HEK293 (cell line): ENCODE results near the gene SH2B3.

Experiments used
- CTCF ChIA-PET: fragments of 350-600 bp; formaldehyde crosslinking; extraction: SDS; loops from one replicate; lab custom pipeline; 2021; ENCODE audit warnings: antibody characterized with exemption; lab: Yijun Ruan, JAX
- POLR2A ChIA-PET: fragments of 300-600 bp; formaldehyde crosslinking; extraction: SDS; loops from one replicate; lab custom pipeline; 2020; ENCODE audit warnings: antibody characterized with exemption, inconsistent platforms; lab: Yijun Ruan, JAX
- H3K27ac ChIP-seq: fragments of 200-500 bp; sonication (Bioruptor generic); 2 replicates; pipeline ENCODE4 v1.5.1; 2014; ENCODE audit warnings: low read depth, low read length, control low read depth, inconsistent platforms; ENCODE audit errors: extremely low read depth
- H3K36me3 ChIP-seq, 2 experiments: fragments of 200-500 bp in 1 of 2; sonication (Bioruptor generic) in 1 of 2; 1 replicate in 1 of 2; 2 replicates in 1 of 2; pipeline ENCODE4 v1.5.1; 2014 to 2017; ENCODE audit warnings: inconsistent platforms in 2 of 2, low read length in 2 of 2; ENCODE audit not compliant: control insufficient read depth in 2 of 2, insufficient read depth in 1 of 2
- H3K4me1 ChIP-seq: fragments of 200-500 bp; sonication (Bioruptor generic); 2 replicates; pipeline ENCODE4 v1.5.1; 2014; ENCODE audit warnings: mild to moderate bottlenecking, low read length, inconsistent platforms; ENCODE audit not compliant: control insufficient read depth, insufficient read depth
- H3K4me3 ChIP-seq: 2 replicates; pipeline ENCODE4 v1.5.1; 2011; ENCODE audit warnings: low read depth, mild to moderate bottlenecking, control low read depth, low read length, moderate library complexity
- H3K9me3 ChIP-seq: fragments of 200-500 bp; sonication (Bioruptor generic); 2 replicates; pipeline ENCODE4 v1.5.1; 2014; ENCODE audit warnings: low read depth, low read length, inconsistent platforms; ENCODE audit not compliant: control insufficient read depth, insufficient read depth
- ELK4 ChIP-seq: IDR thresholded peaks from 2 replicates; pipeline ENCODE4 v1.6.1; 2011; ENCODE audit warnings: mild to moderate bottlenecking, low read depth, low read length, borderline replicate concordance
- FEZF1 ChIP-seq: fragments of 450-650 bp; formaldehyde crosslinking; IDR thresholded peaks from 2 replicates; pipeline ENCODE4 v1.5.1; 2016; ENCODE audit warnings: missing biosample characterization, missing genetic modification characterization
- HOXC10 ChIP-seq: sonication (generic); formaldehyde crosslinking; IDR thresholded peaks from 2 replicates; pipeline ENCODE4 v1.8.1; 2023; ENCODE audit warnings: mild to moderate bottlenecking, missing genetic modification reagents
- MEIS1 ChIP-seq: sonication (generic); formaldehyde crosslinking; IDR thresholded peaks from 2 replicates; pipeline ENCODE4 v1.8.1; 2022; ENCODE audit warnings: missing genetic modification reagents, mild to moderate bottlenecking, borderline replicate concordance
- MYNN ChIP-seq: fragments of 450-650 bp; formaldehyde crosslinking; IDR thresholded peaks from 2 replicates; pipeline ENCODE4 v1.5.1; 2016; ENCODE audit warnings: missing biosample characterization, missing genetic modification characterization, borderline replicate concordance
- OSR2 ChIP-seq: fragments of 450-650 bp; formaldehyde crosslinking; IDR thresholded peaks from 2 replicates; pipeline ENCODE4 v1.5.1; 2016; ENCODE audit warnings: missing biosample characterization, missing genetic modification characterization
- REST ChIP-seq: fragments of 450-650 bp; formaldehyde crosslinking; IDR thresholded peaks from 2 replicates; pipeline ENCODE4 v1.5.1; 2016; ENCODE audit warnings: missing biosample characterization, missing genetic modification characterization
- SALL2 ChIP-seq: fragments of 450-650 bp; formaldehyde crosslinking; IDR thresholded peaks from 2 replicates; pipeline ENCODE4 v1.5.0; 2017; ENCODE audit warnings: missing biosample characterization, mild to moderate bottlenecking, missing genetic modification characterization, borderline replicate concordance
- SCRT2 ChIP-seq: fragments of 450-650 bp; formaldehyde crosslinking; IDR thresholded peaks from 2 replicates; pipeline ENCODE4 v1.5.1; 2016; ENCODE audit warnings: missing biosample characterization, missing genetic modification characterization
- SP3 ChIP-seq: fragments of 450-650 bp; formaldehyde crosslinking; IDR thresholded peaks from 2 replicates; pipeline ENCODE4 v1.5.1; 2016; ENCODE audit warnings: missing biosample characterization, missing genetic modification characterization
- WT1 ChIP-seq: fragments of 450-650 bp; formaldehyde crosslinking; IDR thresholded peaks from 2 replicates; pipeline ENCODE4 v1.5.1; 2016; ENCODE audit warnings: missing biosample characterization, missing genetic modification characterization
- ZBTB48 ChIP-seq: fragments of 450-650 bp; formaldehyde crosslinking; IDR thresholded peaks from 2 replicates; pipeline ENCODE4 v1.5.1; 2016; ENCODE audit warnings: missing biosample characterization, missing genetic modification characterization
- ZFHX2 ChIP-seq: fragments of 450-650 bp; formaldehyde crosslinking; conservative IDR thresholded peaks from 2 replicates; pipeline ENCODE4 v1.5.1; 2016; ENCODE audit warnings: missing biosample characterization, missing genetic modification characterization
- ZFP69B ChIP-seq: fragments of 450-650 bp; formaldehyde crosslinking; IDR thresholded peaks from 2 replicates; pipeline ENCODE4 v1.5.1; 2016; ENCODE audit warnings: missing biosample characterization, missing genetic modification characterization
- ZNF132 ChIP-seq: fragments of 450-650 bp; formaldehyde crosslinking; IDR thresholded peaks from 2 replicates; pipeline ENCODE4 v1.5.1; 2017; ENCODE audit warnings: missing biosample characterization, missing genetic modification characterization, borderline replicate concordance
- ZNF133 ChIP-seq: fragments of 450-650 bp; formaldehyde crosslinking; IDR thresholded peaks from 2 replicates; pipeline ENCODE4 v1.5.1; 2016; ENCODE audit warnings: missing biosample characterization, missing genetic modification characterization
- ZNF223 ChIP-seq: fragments of 450-650 bp; formaldehyde crosslinking; IDR thresholded peaks from 2 replicates; pipeline ENCODE4 v1.5.1; 2016; ENCODE audit warnings: missing biosample characterization, missing genetic modification characterization
- ZNF24 ChIP-seq: fragments of 450-650 bp; formaldehyde crosslinking; IDR thresholded peaks from 2 replicates; pipeline ENCODE4 v1.5.1; 2016; ENCODE audit warnings: missing biosample characterization, missing genetic modification characterization
- ZNF423 ChIP-seq: fragments of 450-650 bp; formaldehyde crosslinking; IDR thresholded peaks from 2 replicates; pipeline ENCODE4 v1.5.1; 2016; ENCODE audit warnings: missing biosample characterization, missing genetic modification characterization
- ZNF521 ChIP-seq: fragments of 450-650 bp; formaldehyde crosslinking; IDR thresholded peaks from 2 replicates; pipeline ENCODE4 v1.5.1; 2017; ENCODE audit warnings: missing biosample characterization, mild to moderate bottlenecking, missing genetic modification characterization
- ZNF626 ChIP-seq: fragments of 450-650 bp; sonication (Bioruptor Pico); formaldehyde crosslinking; IDR thresholded peaks from 2 replicates; pipeline ENCODE4 v1.5.1; 2018; ENCODE audit warnings: missing biosample characterization, missing genetic modification characterization, inconsistent platforms
- ZNF747 ChIP-seq: fragments of 450-650 bp; formaldehyde crosslinking; IDR thresholded peaks from 2 replicates; pipeline ENCODE4 v1.5.1; 2016; ENCODE audit warnings: missing biosample characterization, missing genetic modification characterization
- ZSCAN4 ChIP-seq: fragments of 450-650 bp; formaldehyde crosslinking; IDR thresholded peaks from 2 replicates; pipeline ENCODE4 v1.5.1; 2017; ENCODE audit warnings: missing biosample characterization, missing genetic modification characterization
- TF ChIP-seq, protein P1 (sequence below): fragments of 450-650 bp; formaldehyde crosslinking; IDR thresholded peaks from 2 replicates; pipeline ENCODE4 v1.5.1; 2016; ENCODE audit warnings: missing biosample characterization, missing genetic modification characterization
- TF ChIP-seq, protein P2 (sequence below): fragments of 450-650 bp; formaldehyde crosslinking; IDR thresholded peaks from 2 replicates; pipeline ENCODE4 v1.5.1; 2016; ENCODE audit warnings: missing biosample characterization, missing genetic modification characterization
- TF ChIP-seq, protein P3 (sequence below): fragments of 450-650 bp; formaldehyde crosslinking; IDR thresholded peaks from 2 replicates; pipeline ENCODE4 v1.5.1; 2016; ENCODE audit warnings: missing biosample characterization, missing genetic modification characterization, borderline replicate concordance

SH2B3 gene

GRCh38 chr12:111404362-111405148, 1.2 kb upstream of the SH2B3 start:
- Histone ChIP-seq H3K27ac (peak overlapping the region; percentile 40; the same call in 1 of the 2 replicates), H3K9me3 (no peaks in the 10 kb centered on the region), H3K4me3 (peak overlapping the region; percentile 59), H3K36me3 (no peaks in the 10 kb centered on the region), H3K4me1 (no peaks in the 10 kb centered on the region)
- ChIA-PET POLR2A (interaction anchor here (1.4 kb wide), 1 partner anchor 40 kb away, joined by 4 read pairs; no protein-coding TSS in a partner anchor), CTCF (interaction anchor here (0.6 to 3.3 kb wide), 12 partner anchors 8 to 408 kb away, joined by 3 to 34 read pairs (median 4); no protein-coding TSS in a partner anchor)
- TF ChIP-seq SP3, result no peak
- TF ChIP-seq ZNF132, result no peak
- no peak for TF ChIP-seq ZNF626
- no peak for TF ChIP-seq ZNF24
- no peak for TF ChIP-seq SALL2 (tag by site-specific recombination)
- TF ChIP-seq ZFP69B (tag by site-specific recombination), result no peak
- TF ChIP-seq OSR2, result no peak
- 0 out of 2 replicates have a peak, but pooled peaks have one; percentile 9 for TF ChIP-seq SCRT2 (tag by site-specific recombination)
- no peak for TF ChIP-seq ELK4
- TF ChIP-seq, protein P1, sequence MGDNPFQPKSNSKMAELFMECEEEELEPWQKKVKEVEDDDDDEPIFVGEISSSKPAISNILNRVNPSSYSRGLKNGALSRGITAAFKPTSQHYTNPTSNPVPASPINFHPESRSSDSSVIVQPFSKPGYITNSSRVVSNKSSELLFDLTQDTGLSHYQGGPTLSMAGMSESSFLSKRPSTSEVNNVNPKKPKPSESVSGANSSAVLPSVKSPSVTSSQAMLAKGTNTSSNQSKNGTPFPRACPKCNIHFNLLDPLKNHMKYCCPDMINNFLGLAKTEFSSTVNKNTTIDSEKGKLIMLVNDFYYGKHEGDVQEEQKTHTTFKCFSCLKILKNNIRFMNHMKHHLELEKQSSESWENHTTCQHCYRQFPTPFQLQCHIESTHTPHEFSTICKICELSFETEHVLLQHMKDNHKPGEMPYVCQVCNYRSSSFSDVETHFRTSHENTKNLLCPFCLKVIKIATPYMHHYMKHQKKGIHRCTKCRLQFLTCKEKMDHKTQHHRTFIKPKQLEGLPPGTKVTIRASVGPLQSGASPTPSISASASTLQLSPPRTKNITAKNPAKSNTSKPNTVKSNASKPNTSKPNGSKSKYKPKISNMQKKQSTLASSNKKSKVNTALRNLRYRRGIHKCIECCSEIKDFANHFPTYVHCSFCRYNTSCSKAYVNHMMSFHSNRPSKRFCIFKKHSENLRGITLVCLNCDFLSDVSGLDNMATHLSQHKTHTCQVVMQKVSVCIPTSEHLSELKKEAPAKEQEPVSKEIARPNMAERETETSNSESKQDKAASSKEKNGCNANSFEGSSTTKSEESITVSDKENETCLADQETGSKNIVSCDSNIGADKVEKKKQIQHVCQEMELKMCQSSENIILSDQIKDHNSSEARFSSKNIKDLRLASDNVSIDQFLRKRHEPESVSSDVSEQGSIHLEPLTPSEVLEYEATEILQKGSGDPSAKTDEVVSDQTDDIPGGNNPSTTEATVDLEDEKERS (tag by site-specific recombination), result no peak
- TF ChIP-seq ZSCAN4 (tag by site-specific recombination), result no peak
- no peak for TF ChIP-seq HOXC10
- TF ChIP-seq REST, result no peak
- no peak for TF ChIP-seq ZNF521 (tag by site-specific recombination)
- no peak for TF ChIP-seq ZBTB48 (tag by site-specific recombination)
- no peak for TF ChIP-seq WT1 (tag by site-specific recombination)
- TF ChIP-seq, protein P2, sequence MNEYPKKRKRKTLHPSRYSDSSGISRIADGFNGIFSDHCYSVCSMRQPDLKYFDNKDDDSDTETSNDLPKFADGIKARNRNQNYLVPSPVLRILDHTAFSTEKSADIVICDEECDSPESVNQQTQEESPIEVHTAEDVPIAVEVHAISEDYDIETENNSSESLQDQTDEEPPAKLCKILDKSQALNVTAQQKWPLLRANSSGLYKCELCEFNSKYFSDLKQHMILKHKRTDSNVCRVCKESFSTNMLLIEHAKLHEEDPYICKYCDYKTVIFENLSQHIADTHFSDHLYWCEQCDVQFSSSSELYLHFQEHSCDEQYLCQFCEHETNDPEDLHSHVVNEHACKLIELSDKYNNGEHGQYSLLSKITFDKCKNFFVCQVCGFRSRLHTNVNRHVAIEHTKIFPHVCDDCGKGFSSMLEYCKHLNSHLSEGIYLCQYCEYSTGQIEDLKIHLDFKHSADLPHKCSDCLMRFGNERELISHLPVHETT (tag by site-specific recombination), result no peak
- TF ChIP-seq MEIS1 (CRISPR knock-in tag), result no peak
- peak; percentile 82 for TF ChIP-seq MYNN
- no peak for TF ChIP-seq ZNF423 (tag by site-specific recombination)
- no peak for TF ChIP-seq FEZF1 (tag by site-specific recombination)
- TF ChIP-seq ZNF133, result no peak
- peak; percentile 95 for TF ChIP-seq ZFHX2 (tag by site-specific recombination)
- no peak for TF ChIP-seq ZNF223 (tag by site-specific recombination)
- TF ChIP-seq ZNF747 (tag by site-specific recombination), result no peak
- TF ChIP-seq, protein P3, sequence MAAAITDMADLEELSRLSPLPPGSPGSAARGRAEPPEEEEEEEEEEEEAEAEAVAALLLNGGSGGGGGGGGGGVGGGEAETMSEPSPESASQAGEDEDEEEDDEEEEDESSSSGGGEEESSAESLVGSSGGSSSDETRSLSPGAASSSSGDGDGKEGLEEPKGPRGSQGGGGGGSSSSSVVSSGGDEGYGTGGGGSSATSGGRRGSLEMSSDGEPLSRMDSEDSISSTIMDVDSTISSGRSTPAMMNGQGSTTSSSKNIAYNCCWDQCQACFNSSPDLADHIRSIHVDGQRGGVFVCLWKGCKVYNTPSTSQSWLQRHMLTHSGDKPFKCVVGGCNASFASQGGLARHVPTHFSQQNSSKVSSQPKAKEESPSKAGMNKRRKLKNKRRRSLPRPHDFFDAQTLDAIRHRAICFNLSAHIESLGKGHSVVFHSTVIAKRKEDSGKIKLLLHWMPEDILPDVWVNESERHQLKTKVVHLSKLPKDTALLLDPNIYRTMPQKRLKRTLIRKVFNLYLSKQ, result no peak
